Activated T-cell treated with anti-CD3 and anti-CD28 coated beads, Interleukin-2, amount 50 U/mL, for 72 hours (primary cell): ENCODE results near the gene SPEN. TPM values are rescaled to one million over a fixed set of nuclear protein-coding genes. Genes with fewer than 3 reads are reported as not detected.

Source experiments
- ATAC-seq, 2 donors: fragments of 150-1000 bp; cut with Tn5 transposase; replicated peaks in 1 of 2; 2 replicates each; pipeline ENCODE4 v1.10.0; 2021; ENCODE audit warnings: moderate library complexity in 2 of 2, mild to moderate bottlenecking in 1 of 2
- DNase-seq, 2 donors: peaks; one replicate each; pipeline ENCODE4 v3.0.0; 2021 to 2022; ENCODE audit warnings: mixed read lengths in 1 of 2
- H3K27ac Mint-ChIP-seq: one replicate; pipeline ENCODE4 v1.8.0; 2022; ENCODE audit warnings: mild to moderate bottlenecking, moderate library complexity, mixed read lengths
- H3K27me3 Mint-ChIP-seq: one replicate; pipeline ENCODE4 v1.8.0; 2022; ENCODE audit warnings: low read depth, mixed read lengths
- H3K36me3 Mint-ChIP-seq, 2 donors: one replicate each; pipeline ENCODE4 v1.8.0; 2022; ENCODE audit warnings: mixed read lengths in 2 of 2, mild to moderate bottlenecking in 1 of 2; ENCODE audit not compliant: insufficient read depth in 2 of 2
- H3K4me1 Mint-ChIP-seq: one replicate; pipeline ENCODE4 v1.8.0; 2022; ENCODE audit warnings: low read depth, mixed read lengths
- H3K4me3 Mint-ChIP-seq, 2 donors: one replicate each; pipeline ENCODE4 v1.8.0; 2022; ENCODE audit warnings: mild to moderate bottlenecking in 2 of 2, mixed read lengths in 2 of 2, moderate library complexity in 2 of 2
- H3K9me3 Mint-ChIP-seq, 2 donors: one replicate each; pipeline ENCODE4 v1.8.0; 2022; ENCODE audit warnings: mixed read lengths in 2 of 2
- total RNA-seq, 2 donors: library from RNA; stranded (reverse); gene quantifications; one replicate each; pipeline ENCODE4 v1.2.3, GENCODE V29; 2022

The SPEN gene
- total RNA-seq, 2 donors from 2014 or later, result 53.5 to 56.9 TPM

- Mint-ChIP-seq H3K4me1 (peaks cover 98% of the 10 kb centered on the region), H3K9me3 (no peaks in the 10 kb centered on the region), H3K36me3 (peaks cover 2 to 5% of the 10 kb centered on the region in 2 donors), H3K27ac (peak overlapping the region; percentile 63), H3K27me3 (no peaks in the 10 kb centered on the region), H3K4me3 (peak overlapping the region in 1 of 2 donors; percentile 37)
- DNase-seq (no peak), ATAC-seq (no peak)
Measured at GRCh38 chr1:15953791-15954241, 106.3 kb downstream of the SPEN start.

- Mint-ChIP-seq H3K27me3 (no peaks in the 10 kb centered on the region), H3K36me3 (peaks cover 2 to 3% of the 10 kb centered on the region in 2 donors), H3K4me1 (peaks cover 98% of the 10 kb centered on the region), H3K27ac (no peak overlapping the region), H3K4me3 (no peak overlapping the region), H3K9me3 (no peaks in the 10 kb centered on the region)
- ATAC-seq (no peak), DNase-seq (no peak)
Measured at GRCh38 chr1:15954316-15954715, 106.8 kb downstream of the SPEN start.

- ATAC-seq (no peak), DNase-seq (no peak)
- Mint-ChIP-seq H3K9me3 (no peaks in the 10 kb centered on the region), H3K36me3 (peaks cover 2 to 3% of the 10 kb centered on the region in 2 donors), H3K27ac (peak overlapping the region; percentile 75), H3K27me3 (no peaks in the 10 kb centered on the region), H3K4me3 (no peak overlapping the region), H3K4me1 (peaks cover 98% of the 10 kb centered on the region)
Measured at GRCh38 chr1:15955552-15955951, 108.0 kb downstream of the SPEN start.

GRCh38 chr1:15956150-15956549 is 108.6 kb downstream of the SPEN start:
- Mint-ChIP-seq H3K4me1 (peaks cover 98% of the 10 kb centered on the region), H3K27me3 (no peaks in the 10 kb centered on the region), H3K36me3 (peaks cover 2 to 3% of the 10 kb centered on the region in 2 donors), H3K4me3 (peak overlapping the region in 1 of 2 donors; percentile 7), H3K9me3 (no peaks in the 10 kb centered on the region), H3K27ac (peak overlapping the region; percentile 75)
- ATAC-seq, result no peak
- no peak for DNase-seq

- Mint-ChIP-seq H3K27me3 (no peaks in the 10 kb centered on the region), H3K27ac (peak overlapping the region; percentile 83), H3K36me3 (peaks cover 2 to 5% of the 10 kb centered on the region in 2 donors), H3K4me1 (peaks cover 98% of the 10 kb centered on the region), H3K4me3 (peak overlapping the region in 1 of 2 donors; percentile 56), H3K9me3 (no peaks in the 10 kb centered on the region)
- no peak for DNase-seq
- no peak for ATAC-seq
Measured at GRCh38 chr1:15957221-15958095, 110.0 kb downstream of the SPEN start.

GRCh38 chr1:15958111-15958510 is 110.6 kb downstream of the SPEN start:
- Mint-ChIP-seq H3K36me3 (peaks cover 2 to 6% of the 10 kb centered on the region in 2 donors), H3K27ac (peak overlapping the region; percentile 83), H3K4me3 (peak overlapping the region; percentile 30 to 56), H3K27me3 (no peaks in the 10 kb centered on the region), H3K4me1 (peaks cover 98% of the 10 kb centered on the region), H3K9me3 (no peaks in the 10 kb centered on the region)
- ATAC-seq (no peak), DNase-seq (no peak)

GRCh38 chr1:15958793-15959192 is 111.3 kb downstream of the SPEN start:
- peak in 1 of 2 donors; percentile 11 for ATAC-seq
- Mint-ChIP-seq H3K36me3 (peaks cover 3 to 8% of the 10 kb centered on the region in 2 donors), H3K4me1 (peaks cover 98% of the 10 kb centered on the region), H3K27ac (peak overlapping the region; percentile 94), H3K9me3 (no peaks in the 10 kb centered on the region), H3K4me3 (peak overlapping the region; percentile 57 to 74), H3K27me3 (no peaks in the 10 kb centered on the region)
- DNase-seq, result no peak

- H3K9me3 Mint-ChIP-seq, result no peaks in the 10 kb centered on the region
- peaks cover 3 to 8% of the 10 kb centered on the region in 2 donors for H3K36me3 Mint-ChIP-seq
- peaks cover 98% of the 10 kb centered on the region for H3K4me1 Mint-ChIP-seq
- no peak for DNase-seq
- peak overlapping the region; percentile 57 to 74 for H3K4me3 Mint-ChIP-seq
- no peak for ATAC-seq
- peak overlapping the region; percentile 94 for H3K27ac Mint-ChIP-seq
- H3K27me3 Mint-ChIP-seq, result no peaks in the 10 kb centered on the region
Measured at GRCh38 chr1:15959424-15959823, 111.9 kb downstream of the SPEN start.

- Mint-ChIP-seq H3K9me3 (no peaks in the 10 kb centered on the region), H3K4me3 (peak overlapping the region; percentile 11 to 51), H3K27ac (peak overlapping the region; percentile 94), H3K27me3 (no peaks in the 10 kb centered on the region), H3K4me1 (peaks cover 99% of the 10 kb centered on the region), H3K36me3 (peaks cover 3 to 8% of the 10 kb centered on the region in 2 donors)
- DNase-seq, result no peak
- ATAC-seq, result no peak
Measured at GRCh38 chr1:15959827-15960446, 112.4 kb downstream of the SPEN start.

- H3K4me3 Mint-ChIP-seq, result peak overlapping the region in 1 of 2 donors; percentile 38
- H3K27ac Mint-ChIP-seq, result no peak overlapping the region
Measured at GRCh38 chr1:15960808-15961207, 113.3 kb downstream of the SPEN start.

GRCh38 chr1:15961492-15961891 is 114.0 kb downstream of the SPEN start:
- Mint-ChIP-seq H3K9me3 (no peaks in the 10 kb centered on the region), H3K4me1 (peaks cover 99% of the 10 kb centered on the region), H3K27me3 (no peaks in the 10 kb centered on the region), H3K27ac (no peak overlapping the region), H3K4me3 (no peak overlapping the region), H3K36me3 (peaks cover 3 to 8% of the 10 kb centered on the region in 2 donors)
- DNase-seq, result no peak
- no peak for ATAC-seq

More at GRCh38 chr1:15960808-15961207, 113.3 kb downstream of the SPEN start:
- DNase-seq (no peak), ATAC-seq (no peak)
- peaks cover 99% of the 10 kb centered on the region for H3K4me1 Mint-ChIP-seq
- no peaks in the 10 kb centered on the region for H3K27me3 Mint-ChIP-seq
- peaks cover 3 to 9% of the 10 kb centered on the region in 2 donors for H3K36me3 Mint-ChIP-seq
- no peaks in the 10 kb centered on the region for H3K9me3 Mint-ChIP-seq

GRCh38 chr1:15962176-15962575 is 114.7 kb downstream of the SPEN start:
- Mint-ChIP-seq H3K36me3 (peaks cover 1 to 10% of the 10 kb centered on the region in 2 donors), H3K4me3 (no peak overlapping the region), H3K27ac (peak overlapping the region; percentile 11), H3K27me3 (no peaks in the 10 kb centered on the region), H3K4me1 (peaks cover 99% of the 10 kb centered on the region), H3K9me3 (no peaks in the 10 kb centered on the region)
- DNase-seq (no peak), ATAC-seq (no peak)

GRCh38 chr1:15962671-15963362 is 115.3 kb downstream of the SPEN start:
- peak overlapping the region; percentile 84 to 90 for H3K4me3 Mint-ChIP-seq
- H3K36me3 Mint-ChIP-seq, result peaks cover 1 to 10% of the 10 kb centered on the region in 2 donors
- peaks cover 99% of the 10 kb centered on the region for H3K4me1 Mint-ChIP-seq
- no peak for ATAC-seq
- peak overlapping the region; percentile 99 for H3K27ac Mint-ChIP-seq
- DNase-seq, result no peak
- H3K9me3 Mint-ChIP-seq, result no peaks in the 10 kb centered on the region
- no peaks in the 10 kb centered on the region for H3K27me3 Mint-ChIP-seq
